Calu3 (cell line): Measurements from ENCODE around the gene PARG. TPM values are rescaled to one million over a fixed set of nuclear protein-coding genes. Genes with fewer than 3 reads are reported as not detected.

ENCODE experiments used
- BruUV-seq: library from RNA; stranded (reverse); fragments of 400-500 nt; replicated peaks from 2 replicates; lab custom pipeline; 2021; lab: Mats Ljungman, UMichigan
- CTCF ChIA-PET: fragments of 300-600 bp; sonication (Branson Sonifier 250); formaldehyde crosslinking; loops from one replicate; lab custom pipeline; 2022; ENCODE audit warnings: antibody characterized with exemption; lab: Charles Lee
- DNase-seq: peaks from one replicate; pipeline ENCODE4 v3.0.0; 2022
- H3K27ac Mint-ChIP-seq: one replicate; pipeline ENCODE4 v1.8.0; 2022; ENCODE audit warnings: mixed read lengths; ENCODE audit not compliant: unreplicated experiment
- H3K27me3 Mint-ChIP-seq: one replicate; pipeline ENCODE4 v1.8.0; 2022; ENCODE audit warnings: mixed read lengths; ENCODE audit not compliant: unreplicated experiment
- H3K36me3 Mint-ChIP-seq: one replicate; pipeline ENCODE4 v1.8.0; 2022; ENCODE audit warnings: mild to moderate bottlenecking, moderate library complexity, mixed read lengths; ENCODE audit not compliant: insufficient read depth, unreplicated experiment
- H3K4me1 Mint-ChIP-seq: one replicate; pipeline ENCODE4 v1.8.0; 2022; ENCODE audit warnings: mild to moderate bottlenecking, low read depth, mixed read lengths; ENCODE audit not compliant: unreplicated experiment
- H3K4me3 Mint-ChIP-seq: one replicate; pipeline ENCODE4 v1.8.0; 2022; ENCODE audit warnings: mild to moderate bottlenecking, low read depth, moderate library complexity, mixed read lengths; ENCODE audit not compliant: unreplicated experiment
- H3K9me3 Mint-ChIP-seq: one replicate; pipeline ENCODE4 v1.8.0; 2022; ENCODE audit warnings: low read depth, mixed read lengths; ENCODE audit not compliant: unreplicated experiment
- CTCF ChIP-seq: fragments of 200-600 bp; IDR thresholded peaks from one replicate; pipeline ENCODE4 v1.8.0; 2022; ENCODE audit warnings: antibody characterized with exemption; ENCODE audit not compliant: unreplicated experiment
- intact Hi-C: fragments of 100-400 bp; cut with micrococcal nuclease; formaldehyde crosslinking; loops from one replicate; pipeline ENCODE4 v1.10.0; 2022; ENCODE audit not compliant: unreplicated experiment
- total RNA-seq: library from RNA; stranded (reverse); gene quantifications from 2 replicates; pipeline ENCODE4 v1.2.3, GENCODE V29; 2022

PARG gene
- total RNA-seq, 1 experiment from 2014 or later, result 41.1 TPM

- BruUV-seq, result no TSS peak
Measured at GRCh38 chr10:49841615-49842332, 100.1 kb downstream of the PARG start.

GRCh38 chr10:49837685-49838084 lies 104.1 kb downstream of the PARG start:
- CTCF ChIA-PET, result interaction anchor here (0.6 kb wide), 1 partner anchor 478 kb away, joined by 3 read pairs; no protein-coding TSS in a partner anchor
- H3K27me3 Mint-ChIP-seq, result no peaks in the 10 kb centered on the region
- peaks cover 22% of the 10 kb centered on the region for H3K36me3 Mint-ChIP-seq
- TF ChIP-seq CTCF, result no peak
- H3K4me1 Mint-ChIP-seq, result peaks cover 25% of the 10 kb centered on the region
- intact Hi-C loops, result loop anchor here (1.0 kb wide), 1 partner anchor 8 kb away; no protein-coding TSS in a partner anchor
- no TSS peak for BruUV-seq
- H3K9me3 Mint-ChIP-seq, result no peaks in the 10 kb centered on the region
- no peak for DNase-seq
- H3K4me3 Mint-ChIP-seq, result peak overlapping the region; percentile 50
- peak overlapping the region; percentile 69 for H3K27ac Mint-ChIP-seq

More at GRCh38 chr10:49841615-49842332, 100.1 kb downstream of the PARG start:
- Mint-ChIP-seq H3K36me3 (peaks cover 37% of the 10 kb centered on the region), H3K4me3 (no peak overlapping the region), H3K4me1 (peaks cover 34% of the 10 kb centered on the region), H3K27ac (no peak overlapping the region), H3K27me3 (no peaks in the 10 kb centered on the region), H3K9me3 (no peaks in the 10 kb centered on the region)
- DNase-seq, result no peak
- CTCF ChIA-PET, result no interaction called here
- no peak for TF ChIP-seq CTCF
- intact Hi-C loops, result no loop called here

GRCh38 chr10:49837051-49837478 lies 104.8 kb downstream of the PARG start:
- intact Hi-C loops, result loop anchor here (1.0 kb wide), 1 partner anchor 8 kb away; no protein-coding TSS in a partner anchor
- Mint-ChIP-seq H3K36me3 (peaks cover 22% of the 10 kb centered on the region), H3K27me3 (no peaks in the 10 kb centered on the region), H3K27ac (peak overlapping the region; percentile 69), H3K4me1 (peaks cover 28% of the 10 kb centered on the region), H3K9me3 (no peaks in the 10 kb centered on the region), H3K4me3 (peak overlapping the region; percentile 50)
- TF ChIP-seq CTCF, result no peak
- peak; percentile 33 for DNase-seq
- BruUV-seq, result no TSS peak
- CTCF ChIA-PET, result no interaction called here

- no peak overlapping the region for H3K4me3 Mint-ChIP-seq
- TF ChIP-seq CTCF, result no peak
- CTCF ChIA-PET, result no interaction called here
- peak overlapping the region; percentile 15 for H3K27ac Mint-ChIP-seq
- no TSS peak for BruUV-seq
- H3K4me1 Mint-ChIP-seq, result peaks cover 38% of the 10 kb centered on the region
- H3K27me3 Mint-ChIP-seq, result no peaks in the 10 kb centered on the region
- no peak for DNase-seq
- peaks cover 24% of the 10 kb centered on the region for H3K36me3 Mint-ChIP-seq
- intact Hi-C loops, result no loop called here
- H3K9me3 Mint-ChIP-seq, result no peaks in the 10 kb centered on the region
Measured at GRCh38 chr10:49834976-49835375, 106.9 kb downstream of the PARG start.
